Stimulated activated CD4-positive, alpha-beta T cell treated with anti-CD3 and anti-CD28 coated beads, TNF-alpha, amount 100 ng/mL, for 48 hours (primary cell): ENCODE results near the gene PNO1.

Experiments used
- DNase-seq, 3 donors: peaks; one replicate each; pipeline ENCODE4 v3.0.0-alpha.2; 2020; ENCODE audit warnings: low read depth in 3 of 3

PNO1 gene

DNA sequence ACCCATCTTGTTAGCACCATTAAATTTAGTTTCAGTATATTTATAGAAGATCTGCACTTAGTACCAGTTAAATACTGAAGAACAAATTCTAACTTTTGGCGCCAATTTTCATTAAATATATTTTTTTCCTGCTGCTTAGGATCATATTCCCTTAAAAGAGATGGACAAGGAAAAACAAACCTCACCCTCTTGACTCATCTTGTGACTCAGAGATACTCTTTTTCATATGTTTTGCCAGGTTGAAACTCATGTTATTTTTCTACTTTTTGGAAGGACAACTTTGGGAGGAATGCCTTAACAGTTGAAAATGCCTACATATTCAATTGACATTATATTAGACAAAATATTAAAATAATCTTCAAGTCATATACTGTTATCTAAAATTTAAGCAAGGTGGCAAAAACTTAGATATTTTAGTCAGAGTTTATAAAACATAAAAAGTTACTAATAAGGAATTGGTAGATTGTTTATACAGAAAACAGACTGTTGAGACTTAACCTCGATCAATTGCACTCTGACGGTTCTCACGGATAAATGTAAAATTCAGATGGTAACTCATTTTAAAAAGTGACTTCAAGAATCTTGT is 36.2 kb downstream of the PNO1 start:
- DNase-seq: no peak

DNA sequence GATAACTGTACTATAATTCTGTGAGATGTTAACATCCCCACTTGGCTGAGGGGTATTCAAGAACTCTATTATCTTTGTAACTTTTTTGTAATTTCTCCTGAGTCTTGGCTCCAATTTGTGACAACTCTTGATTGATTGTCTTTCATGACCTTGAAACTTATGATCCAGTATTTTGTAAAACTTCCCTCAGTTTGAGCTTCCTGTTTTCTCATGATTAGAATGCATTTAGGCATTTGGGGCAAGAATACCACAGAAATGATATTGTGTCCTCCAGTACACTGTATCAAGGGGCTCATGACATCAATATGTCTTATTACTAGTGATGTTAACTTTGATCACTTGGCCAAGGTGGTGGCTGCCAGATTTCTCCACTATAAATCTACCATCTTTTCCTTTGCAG is 37.4 kb downstream of the PNO1 start:
- DNase-seq: no peak

DNA sequence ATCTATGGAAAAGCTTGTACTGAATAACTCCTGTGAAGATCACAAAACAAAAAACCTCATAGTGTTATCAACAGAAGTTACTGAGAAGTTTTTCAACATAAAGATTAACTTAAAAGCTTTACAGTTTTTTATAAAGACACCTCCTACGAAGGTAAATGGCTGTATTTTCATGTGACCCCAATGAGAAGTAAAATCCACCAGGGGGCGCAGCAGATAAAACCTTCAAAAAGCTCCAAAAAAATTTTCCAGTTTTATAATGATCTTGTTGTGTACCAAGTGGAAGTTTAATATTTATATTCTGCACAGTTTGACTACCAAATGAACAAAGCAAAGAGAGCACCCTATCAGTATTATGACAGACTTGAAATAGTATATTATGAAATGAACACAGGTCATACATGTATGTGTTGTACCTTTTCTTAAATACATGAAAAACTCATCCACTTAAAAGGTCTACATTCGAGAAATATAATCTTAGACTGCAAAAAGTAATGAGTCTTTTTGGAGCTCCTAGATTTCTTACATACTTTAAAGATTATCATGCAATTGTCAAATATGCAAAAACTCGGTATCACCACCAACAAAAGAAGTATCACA is 38.5 kb downstream of the PNO1 start:
- peak in 1 of 3 donors; percentile 17 for DNase-seq

DNA sequence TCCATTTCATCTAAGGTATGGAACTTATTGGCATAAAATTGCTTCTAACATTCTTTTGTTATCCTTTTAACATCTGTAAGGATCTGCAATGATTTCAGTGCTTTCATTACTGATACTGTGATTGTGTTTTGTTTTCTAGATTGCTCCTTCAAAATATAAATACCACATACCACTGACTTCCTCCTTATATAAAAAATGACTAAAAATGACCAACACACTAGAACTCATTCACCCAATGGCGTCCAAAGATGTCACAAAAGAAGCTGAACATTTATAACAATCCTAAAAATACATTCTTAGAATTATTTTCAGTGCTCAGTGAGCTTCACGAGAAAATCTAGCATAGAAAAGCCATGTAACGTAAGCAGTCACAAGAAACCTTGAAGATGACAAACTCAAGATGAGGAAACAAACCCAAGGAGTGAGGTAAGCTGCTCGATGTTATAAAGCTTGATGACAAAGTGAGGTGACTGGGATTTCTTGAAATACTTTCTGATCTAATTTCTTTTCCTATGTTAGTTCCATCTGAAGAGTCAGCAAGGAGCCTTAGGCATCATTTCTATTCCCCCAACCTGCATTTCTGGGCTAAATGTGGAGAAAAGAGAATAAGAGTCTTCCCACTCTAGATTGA is 42.6 kb downstream of the PNO1 start:
- no peak for DNase-seq

DNA sequence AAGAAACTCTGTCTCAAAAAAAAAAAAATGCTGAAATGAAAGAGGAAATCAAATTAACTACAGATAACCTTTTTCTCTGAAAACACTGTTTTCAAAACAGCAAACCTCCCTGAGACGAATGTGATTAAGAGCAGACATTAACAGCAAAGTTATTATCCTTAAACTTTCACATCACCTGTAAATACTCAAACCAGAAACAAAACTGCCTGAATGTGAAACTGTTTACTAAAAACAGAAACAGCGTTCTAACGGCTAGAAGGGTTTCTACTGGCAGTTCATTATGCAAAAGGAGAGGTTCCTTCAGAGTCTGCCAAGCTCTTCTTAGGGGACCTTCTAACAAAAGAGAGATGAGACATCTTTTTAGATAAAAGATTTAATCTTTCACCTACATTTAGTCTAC is 45.9 kb downstream of the PNO1 start:
- DNase-seq: no peak

DNA sequence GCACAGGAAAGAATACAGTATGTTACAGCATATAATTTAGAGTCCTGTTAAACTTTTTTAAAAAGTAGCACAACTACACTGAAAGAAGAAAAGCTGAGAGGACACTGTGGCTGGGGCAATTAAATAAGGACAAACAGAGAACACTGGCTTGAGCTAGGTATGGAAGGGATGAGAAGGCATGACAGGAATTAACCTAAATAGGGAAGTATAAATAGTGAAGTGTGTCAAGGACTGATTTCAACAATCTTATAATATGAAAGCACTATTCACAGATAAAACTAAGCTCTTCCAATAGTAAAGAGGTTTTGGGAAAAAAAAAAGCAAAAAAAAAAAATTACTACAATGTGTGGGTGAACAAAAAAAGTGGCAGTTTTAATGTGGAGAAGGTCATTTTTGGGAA is 49.1 kb downstream of the PNO1 start:
- no peak for DNase-seq

DNA sequence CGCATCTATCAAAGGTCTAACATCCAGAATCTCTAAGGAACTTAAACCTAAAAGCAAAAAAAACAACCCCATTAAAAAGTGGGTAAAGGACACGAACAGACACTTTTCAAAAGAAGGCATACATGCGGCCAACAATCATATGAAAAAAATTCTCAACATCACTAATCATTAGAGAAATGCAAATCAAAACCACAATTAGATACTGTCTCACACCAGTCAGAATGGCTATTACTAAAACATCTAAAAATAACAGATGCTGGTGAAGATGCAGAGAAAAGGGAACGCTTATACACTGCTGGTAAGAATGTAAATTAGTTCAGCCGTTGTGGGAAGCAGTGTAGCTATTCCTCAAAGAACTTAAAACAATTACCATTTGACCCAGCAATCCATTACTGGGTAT is 56.7 kb downstream of the PNO1 start:
- no peak for DNase-seq

DNA sequence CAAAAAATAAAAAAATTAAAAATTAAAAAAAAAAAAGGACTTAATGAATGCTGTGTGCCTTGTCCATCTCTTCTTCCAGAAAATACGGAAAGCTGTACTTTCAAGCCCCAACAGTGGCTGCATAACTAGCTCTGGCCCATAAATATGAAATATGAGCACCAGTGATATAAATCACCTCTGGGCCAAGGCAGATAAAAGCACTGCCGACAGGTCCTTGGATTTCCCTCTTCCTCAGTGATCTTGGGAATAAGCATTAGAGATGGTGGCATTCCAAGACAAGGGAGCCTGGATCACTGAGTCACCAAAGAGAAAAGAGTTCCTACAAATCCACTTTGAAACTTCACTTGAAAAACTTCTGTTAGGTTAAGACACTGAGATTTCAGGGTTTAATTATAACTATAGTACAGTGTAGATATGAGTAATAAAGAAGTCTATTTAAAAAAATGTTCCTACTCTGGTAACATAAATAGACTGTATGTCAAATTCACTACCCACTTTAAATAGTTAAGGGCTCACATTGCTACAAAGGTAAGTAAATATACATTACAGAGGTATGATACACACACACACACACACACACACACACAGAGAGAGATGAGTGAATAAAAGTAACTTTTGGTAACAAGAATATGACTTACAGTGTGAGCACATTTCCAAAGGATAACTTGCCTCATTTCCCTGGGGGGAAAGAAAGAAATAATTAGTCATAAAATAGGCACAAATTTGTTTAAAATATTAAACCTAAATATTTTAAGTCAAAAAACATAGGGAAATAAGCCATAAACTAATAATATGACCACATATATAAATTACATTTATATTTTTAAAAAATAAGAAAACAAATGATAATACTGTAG is 59.0 kb downstream of the PNO1 start:
- DNase-seq: no peak

DNA sequence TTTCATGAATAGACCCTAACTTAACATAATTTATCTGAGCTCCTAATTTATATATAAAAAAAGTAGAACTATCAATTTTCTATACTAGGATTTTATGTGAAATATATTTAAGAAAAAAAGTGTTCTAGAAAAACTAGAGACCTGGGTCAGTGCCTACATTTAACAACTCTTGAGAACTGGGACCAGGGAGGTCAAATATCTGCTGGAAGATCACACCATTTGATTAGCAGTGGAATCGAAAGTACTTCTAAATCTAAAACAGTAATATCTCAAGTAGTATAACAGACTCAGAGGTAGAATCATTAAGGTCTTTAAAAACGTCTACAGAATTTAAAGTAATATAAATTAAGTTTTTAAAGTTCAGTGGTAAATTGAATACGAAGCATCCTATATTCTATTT is 60.0 kb downstream of the PNO1 start:
- DNase-seq: no peak

DNA sequence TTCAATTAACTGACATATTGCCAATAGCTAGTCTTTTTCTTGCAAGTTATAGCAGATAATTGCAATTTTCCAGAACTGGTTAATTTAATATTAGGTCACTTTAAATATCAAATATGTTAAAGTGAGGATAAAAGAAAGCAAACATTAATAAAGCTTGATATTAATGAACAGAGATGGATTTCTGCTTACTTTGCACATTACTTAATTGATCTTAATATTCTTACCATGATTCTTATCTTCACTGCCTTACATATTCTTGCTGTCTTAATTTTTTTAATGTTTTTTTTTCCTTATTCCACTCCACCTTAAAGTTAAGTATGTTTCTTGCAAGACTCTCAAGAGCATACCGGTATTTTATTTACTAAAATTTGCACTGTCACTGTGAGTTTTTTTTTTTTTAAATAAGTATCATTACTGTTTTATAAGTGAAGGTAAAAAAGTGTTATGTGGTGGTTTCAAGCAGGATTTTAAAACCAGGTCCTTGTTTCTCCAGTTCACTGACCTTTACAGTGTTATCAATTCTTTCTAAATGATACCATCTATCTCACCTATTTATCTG is 60.7 kb downstream of the PNO1 start:
- no peak for DNase-seq

DNA sequence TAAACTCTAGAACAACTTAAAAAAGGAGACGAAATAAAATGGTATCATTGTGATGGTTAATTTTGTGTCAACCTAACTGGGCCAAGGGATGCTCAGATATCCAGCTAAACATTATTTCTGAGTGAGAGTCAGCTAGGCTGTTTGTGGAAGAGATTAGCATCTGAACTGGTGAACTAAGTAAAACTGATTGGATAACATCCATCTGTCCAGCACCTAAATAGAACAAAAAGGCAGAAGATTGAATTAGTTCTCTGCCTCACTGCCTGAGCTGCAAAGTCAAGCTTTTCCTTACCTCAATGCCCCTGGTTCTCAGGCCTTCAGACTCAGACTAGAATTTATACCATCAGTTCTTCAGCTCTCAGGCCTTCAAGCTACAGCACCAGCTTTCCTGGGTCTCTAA is 64.6 kb downstream of the PNO1 start:
- no peak for DNase-seq

DNA sequence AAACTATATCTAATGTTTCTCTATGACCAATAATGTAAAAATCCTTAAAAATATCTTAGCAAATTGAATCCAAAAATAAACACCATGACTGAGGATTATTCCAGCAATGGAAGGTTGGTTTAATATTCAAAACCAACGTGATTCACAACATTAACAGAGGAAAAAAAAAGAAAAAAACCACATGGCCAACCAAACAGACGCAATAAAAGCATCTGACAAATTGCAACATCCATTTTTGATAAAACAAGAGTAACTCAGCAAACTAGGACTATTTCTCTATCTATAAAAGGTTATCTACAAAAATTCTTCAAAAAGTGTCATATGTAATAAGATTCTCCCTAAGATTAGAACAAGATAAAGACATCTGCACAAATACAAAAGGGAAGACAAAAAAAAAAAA is 65.7 kb downstream of the PNO1 start:
- no peak for DNase-seq

DNA sequence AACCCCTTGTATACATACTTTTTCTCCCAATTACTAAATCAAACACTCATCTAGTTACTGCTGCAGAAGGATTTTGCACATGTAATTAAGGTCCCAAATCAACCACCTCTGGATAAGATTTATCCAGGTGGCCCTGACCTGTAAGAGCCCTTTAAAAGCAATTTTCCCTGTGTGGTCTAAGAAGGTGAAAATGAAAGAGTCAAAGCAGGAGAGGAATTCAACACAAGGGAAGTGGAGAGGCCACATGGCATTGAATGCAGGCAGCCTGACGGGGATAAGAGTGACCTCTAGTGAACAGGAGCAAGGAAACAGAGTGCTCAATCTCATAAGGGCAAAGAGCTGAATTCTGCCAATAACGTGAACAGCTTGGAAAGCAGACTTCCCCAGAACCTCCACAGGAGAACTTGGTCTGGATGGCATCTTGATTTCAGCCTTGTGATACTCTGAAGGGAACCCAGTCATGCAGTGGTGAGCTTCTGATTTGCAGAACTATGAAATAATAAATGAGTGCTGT is 67.5 kb downstream of the PNO1 start:
- DNase-seq: no peak
